HCT116 (cell line): ENCODE measurements around the gene PHOSPHO2. TPM values are rescaled to one million over a fixed set of nuclear protein-coding genes. Genes with fewer than 3 reads are reported as not detected.

Experiments used
- ATAC-seq: fragments of 200-7000 bp; cut with Tn5 transposase; 2 replicates; pipeline ENCODE4 v1.9.1; 2020; ENCODE audit warnings: mild to moderate bottlenecking, moderate library complexity
- BruUV-seq: library from RNA; stranded (reverse); fragments of 400-500 nt; replicated peaks from 2 replicates; lab custom pipeline; 2021; lab: Mats Ljungman, UMichigan
- CTCF ChIA-PET: fragments of 300-600 bp; sonication (Branson Sonifier 250); formaldehyde crosslinking; loops from one replicate; lab custom pipeline; 2021; ENCODE audit warnings: antibody characterized with exemption; lab: Charles Lee
- POLR2A ChIA-PET: fragments of 300-600, 350-600 bp; sonication (Branson Sonifier 250); formaldehyde crosslinking; loops from one replicate; lab custom pipeline; 2021; ENCODE audit warnings: antibody characterized with exemption; lab: Charles Lee
- RAD21 ChIA-PET, 2 experiments: fragments of 300-600 bp; sonication (Branson Sonifier 250); formaldehyde crosslinking; loops; one replicate each; lab custom pipeline; 2023; ENCODE audit warnings: low total read pairs in 2 of 2; ENCODE audit not compliant: uncharacterized antibody in 2 of 2, unreplicated experiment in 2 of 2, low non-redundant PET in 1 of 2; lab: Charles Lee
- DNase-seq: peaks from one replicate; pipeline ENCODE4 v3.0.0-alpha.2; 2010; ENCODE audit warnings: low read depth, low spot score
- H2AFZ ChIP-seq: fragments of 200-600 bp; shearing (Covaris generic), sonication (generic); 2 replicates; pipeline ENCODE4 v1.6.1; 2017; ENCODE audit warnings: low read depth, mixed run types, mixed read lengths, antibody characterized with exemption, low read length; ENCODE audit not compliant: poor library complexity, severe bottlenecking
- H3K27ac ChIP-seq: 2 replicates; pipeline ENCODE4 v1.5.1; 2012; ENCODE audit warnings: low read depth, low read length
- H3K27me3 ChIP-seq: fragments of 200-600 bp; sonication (generic); 2 replicates; pipeline ENCODE4 v1.6.1; 2016; ENCODE audit warnings: mixed run types, low read length, mixed read lengths; ENCODE audit not compliant: insufficient read depth
- H3K36me3 ChIP-seq, 2 experiments: fragments of 200-500 bp in 1 of 2; fragments of 200-600 bp in 1 of 2; sonication (Bioruptor generic) in 1 of 2; sonication (generic) in 1 of 2; 2 replicates each; pipeline versions ENCODE4 v1.5.1 to v1.6.1; 2014 to 2016; ENCODE audit warnings: low read length in 2 of 2, inconsistent platforms in 1 of 2, mixed read lengths in 1 of 2, mixed run types in 1 of 2; ENCODE audit not compliant: insufficient read depth in 2 of 2, control insufficient read depth in 1 of 2
- H3K4me1 ChIP-seq, 2 experiments: fragments of 200-600 bp in 1 of 2; sonication (generic) in 1 of 2; 2 replicates each; pipeline versions ENCODE4 v1.5.1 to v1.6.1; 2012 to 2017; ENCODE audit warnings: low read length in 2 of 2, inconsistent platforms in 1 of 2, mild to moderate bottlenecking in 1 of 2, mixed read lengths in 1 of 2, mixed run types in 1 of 2, moderate library complexity in 1 of 2; ENCODE audit not compliant: insufficient read depth in 2 of 2, control insufficient read depth in 1 of 2
- H3K4me2 ChIP-seq: fragments of 200-600 bp; sonication (generic); 2 replicates; pipeline ENCODE4 v1.6.1; 2017; ENCODE audit warnings: mixed run types, low read length, mixed read lengths
- H3K4me3 ChIP-seq, 2 experiments: fragments of 200-600 bp in 1 of 2; sonication (generic) in 1 of 2; replicated peaks in 1 of 2; 2 replicates each; pipeline ENCODE4 v1.5.1; 2011 to 2016; ENCODE audit warnings: low read length in 2 of 2, control low read depth in 1 of 2, low read depth in 1 of 2, mild to moderate bottlenecking in 1 of 2, mixed read lengths in 1 of 2, mixed run types in 1 of 2
- H3K79me2 ChIP-seq: fragments of 200-600 bp; sonication (generic); 2 replicates; pipeline ENCODE4 v1.6.1; 2017; ENCODE audit warnings: mild to moderate bottlenecking, mixed run types, low read length, moderate library complexity, mixed read lengths; ENCODE audit not compliant: insufficient read depth
- H3K9ac ChIP-seq: fragments of 200-600 bp; sonication (generic); 2 replicates; pipeline ENCODE4 v1.6.1; 2016; ENCODE audit warnings: low read length, mixed read lengths
- H3K9me2 ChIP-seq: fragments of 200-600 bp; sonication (generic), shearing (Covaris generic); 2 replicates; pipeline ENCODE4 v1.6.1; 2017; ENCODE audit warnings: mixed run types, mild to moderate bottlenecking, moderate library complexity; ENCODE audit not compliant: insufficient read depth
- H3K9me3 ChIP-seq, 2 experiments: fragments of 200-500 bp in 1 of 2; fragments of 200-600 bp in 1 of 2; sonication (Bioruptor generic) in 1 of 2; sonication (generic) in 1 of 2; 2 replicates each; pipeline ENCODE4 v1.6.1; 2014 to 2017; ENCODE audit warnings: low read length in 2 of 2, mixed read lengths in 2 of 2, inconsistent platforms in 1 of 2, low read depth in 1 of 2, mild to moderate bottlenecking in 1 of 2, mixed run types in 1 of 2, moderate library complexity in 1 of 2; ENCODE audit not compliant: control insufficient read depth in 1 of 2, insufficient read depth in 1 of 2
- H4K20me1 ChIP-seq: fragments of 200-600 bp; sonication (generic), shearing (Covaris generic); 2 replicates; pipeline ENCODE4 v1.6.1; 2017; ENCODE audit warnings: mixed run types, mild to moderate bottlenecking, moderate library complexity; ENCODE audit not compliant: insufficient read depth
- CBX3 ChIP-seq: IDR thresholded peaks from 2 replicates; pipeline ENCODE4 v1.6.1; 2012; ENCODE audit warnings: low read depth
- ELF1 ChIP-seq: IDR thresholded peaks from 2 replicates; pipeline ENCODE4 v1.6.1; 2012; ENCODE audit warnings: low read depth, borderline replicate concordance
- EZH2phosphoT487 ChIP-seq: fragments of 200-600 bp; IDR thresholded peaks from 2 replicates; pipeline ENCODE4 v1.6.1; 2018; ENCODE audit warnings: antibody characterized with exemption, borderline replicate concordance
- RAD21 ChIP-seq: IDR thresholded peaks from 2 replicates; pipeline ENCODE4 v1.6.1; 2012; ENCODE audit warnings: low read depth, mild to moderate bottlenecking
- SIN3A ChIP-seq: IDR thresholded peaks from 2 replicates; pipeline ENCODE4 v1.6.1; 2012; ENCODE audit warnings: low read depth
- SP1 ChIP-seq: IDR thresholded peaks from 2 replicates; pipeline ENCODE4 v1.6.1; 2012; ENCODE audit warnings: low read depth
- TCF7L2 ChIP-seq: IDR thresholded peaks from 2 replicates; pipeline ENCODE4 v1.7.0; 2011; ENCODE audit warnings: borderline replicate concordance, inconsistent platforms; ENCODE audit not compliant: insufficient read depth, insufficient read length; ENCODE audit errors: extremely low read depth
- ZFX ChIP-seq: fragments of 450-650 bp; IDR thresholded peaks from 2 replicates; pipeline ENCODE4 v1.6.1; 2017
- intact Hi-C: fragments of 100-400 bp; cut with micrococcal nuclease; formaldehyde crosslinking; loops from 2 replicates; pipeline ENCODE4 v1.10.0; 2022
- total RNA-seq: library from RNA; stranded (reverse); gene quantifications from one replicate; pipeline ENCODE4 v1.2.1, GENCODE V29; 2021; ENCODE audit not compliant: unreplicated experiment

PHOSPHO2 gene
- total RNA-seq, 1 experiment from 2014 or later = 2.8 TPM

- ChIA-PET CTCF (no interaction called here), RAD21 (no interaction called here), POLR2A (no interaction called here)
- Histone ChIP-seq H3K9me2 (no peaks in the 10 kb centered on the region), H3K27ac (no peak overlapping the region), H3K4me2 (no peak overlapping the region), H3K4me1 (no peaks in the 10 kb centered on the region), H3K9ac (no peak overlapping the region), H3K9me3 (no peaks in the 10 kb centered on the region), H3K27me3 (no peaks in the 10 kb centered on the region), H3K36me3 (no peaks in the 10 kb centered on the region), H3K4me3 (no peak overlapping the region), H3K79me2 (no peaks in the 10 kb centered on the region), H4K20me1 (no peaks in the 10 kb centered on the region), H2AFZ (no peak overlapping the region)
- DNase-seq (no peak), ATAC-seq (no peak)
- TF ChIP-seq EZH2phosphoT487 (no peak), ZFX (no peak), ELF1 (no peak), SP1 (no peak), SIN3A (no peak), CBX3 (no peak), RAD21 (no peak)
- intact Hi-C loops = no loop called here
- no TSS peak for BruUV-seq
These were observed 19.1 kb downstream of the PHOSPHO2 start for GRCh38 chr2:169713331-169713730.

GRCh38 chr2:169714699-169715098 lies 20.4 kb downstream of the PHOSPHO2 start:
- intact Hi-C loops = no loop called here
- no peaks in the 10 kb centered on the region for H3K9me3 ChIP-seq
- H3K4me2 ChIP-seq = no peak overlapping the region
- no peak overlapping the region for H3K27ac ChIP-seq
- no peak overlapping the region for H3K9ac ChIP-seq
- DNase-seq (no peak), ATAC-seq (no peak)
- no peaks in the 10 kb centered on the region for H3K4me1 ChIP-seq
- POLR2A ChIA-PET = no interaction called here
- H2AFZ ChIP-seq = no peak overlapping the region
- H4K20me1 ChIP-seq = no peaks in the 10 kb centered on the region
- CTCF ChIA-PET = no interaction called here
- BruUV-seq = no TSS peak
- no peaks in the 10 kb centered on the region for H3K9me2 ChIP-seq
- no peak for TF ChIP-seq TCF7L2
- H3K36me3 ChIP-seq = no peaks in the 10 kb centered on the region
- no peaks in the 10 kb centered on the region for H3K27me3 ChIP-seq
- RAD21 ChIA-PET = no interaction called here
- H3K4me3 ChIP-seq = no peak overlapping the region
- no peaks in the 10 kb centered on the region for H3K79me2 ChIP-seq
